Breast epithelium (tissue), 4 donors: ENCODE results near the gene SLC35B4. TPM values are rescaled to one million over a fixed set of nuclear protein-coding genes. Genes with fewer than 3 reads are reported as not detected.

ENCODE experiments used
- DNase-seq, 2 donors: peaks; one replicate each; pipeline ENCODE4 v3.0.0-alpha.2; 2019; ENCODE audit warnings: low spot score in 2 of 2
- H3K27ac ChIP-seq, 2 donors: fragments of 200-600 bp; sonication (generic) in 1 of 2; one replicate each; pipeline ENCODE4 v1.5.1; 2016 to 2019; ENCODE audit warnings: mild to moderate bottlenecking in 1 of 2
- H3K27me3 ChIP-seq, 2 donors: fragments of 200-600 bp; sonication (generic) in 1 of 2; one replicate each; pipeline versions ENCODE4 v1.5.1 to v1.6.0; 2017 to 2019; ENCODE audit warnings: control low read depth in 1 of 2, mild to moderate bottlenecking in 1 of 2
- H3K36me3 ChIP-seq: fragments of 200-600 bp; one replicate; pipeline ENCODE4 v1.5.1; 2019
- H3K4me1 ChIP-seq, 2 donors: fragments of 200-600 bp; sonication (generic); one replicate each; pipeline ENCODE4 v1.5.1; 2016 to 2019; ENCODE audit warnings: control low read depth in 1 of 2
- H3K4me3 ChIP-seq, 3 donors: fragments of 200-600 bp; sonication (generic); 1 replicate in 2 of 3; 2 replicates in 1 of 3; pipeline ENCODE4 v1.5.1; 2016 to 2019; ENCODE audit warnings: mild to moderate bottlenecking in 3 of 3, moderate library complexity in 2 of 3
- H3K9me3 ChIP-seq, 2 donors: fragments of 200-600 bp; sonication (generic) in 1 of 2; one replicate each; pipeline ENCODE4 v1.5.1; 2016 to 2019; ENCODE audit warnings: control low read depth in 1 of 2
- CTCF ChIP-seq, 3 donors: fragments of 450-650 bp; IDR thresholded peaks; one replicate each; pipeline ENCODE4 v1.5.1; 2016 to 2017; ENCODE audit warnings: antibody characterized with exemption in 3 of 3, mild to moderate bottlenecking in 3 of 3, moderate library complexity in 3 of 3
- POLR2A ChIP-seq: fragments of 450-650 bp; IDR thresholded peaks from one replicate; pipeline ENCODE4 v1.6.1; 2016; ENCODE audit warnings: antibody characterized with exemption, mild to moderate bottlenecking, moderate library complexity
- POLR2AphosphoS5 ChIP-seq, 3 donors: sonication (generic); formaldehyde crosslinking; IDR thresholded peaks; one replicate each; pipeline ENCODE4 v1.6.1; 2017; ENCODE audit warnings: antibody characterized with exemption in 3 of 3
- intact Hi-C: fragments of 100-400 bp; cut with DNase I; formaldehyde crosslinking; loops from one replicate; pipeline ENCODE4 v1.15.1; 2023; ENCODE audit warnings: low total_unique reads
- total RNA-seq, 3 donors: library from RNA; depleted of rRNA; stranded (reverse); fragments of >200 nt; gene quantifications; one replicate each; pipeline ENCODE4 v1.1.0, GENCODE V29; 2016

Gene SLC35B4
- total RNA-seq, 3 donors from 2014 or later = 7.3 to 13.8 (median 8.5) TPM

- Histone ChIP-seq H3K4me3 (no peak overlapping the region), H3K9me3 (no peaks in the 10 kb centered on the region), H3K36me3 (no peaks in the 10 kb centered on the region), H3K27ac (no peak overlapping the region), H3K4me1 (no peaks in the 10 kb centered on the region), H3K27me3 (no peaks in the 10 kb centered on the region)
- no peak for DNase-seq
- intact Hi-C loops = no loop called here
- TF ChIP-seq CTCF (IDR thresholded peaks at IDR 0.05) = no peak
Observed at GRCh38 chr7:134287916-134288659, 28.6 kb downstream of the SLC35B4 start.

DNA sequence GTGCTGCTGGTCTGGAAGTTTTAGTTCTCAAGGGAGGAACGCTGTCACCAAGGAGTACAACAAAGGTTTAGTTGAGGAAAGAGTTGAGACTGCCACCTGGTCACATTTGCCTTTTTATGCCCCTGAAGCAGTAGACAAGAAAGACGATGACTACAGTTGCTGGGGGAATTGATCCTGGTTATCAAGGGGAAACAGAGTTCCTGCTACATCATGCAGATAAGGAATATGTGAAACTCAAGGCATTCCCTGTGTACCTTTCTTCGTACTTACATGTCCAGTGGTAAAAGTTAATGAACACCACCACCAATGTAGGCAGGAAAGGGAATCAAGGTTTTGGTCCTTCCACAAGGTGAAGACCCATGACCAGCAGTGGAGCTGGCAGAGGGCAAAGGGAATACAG lies 31.8 kb downstream of the SLC35B4 start:
- no peak overlapping the region for H3K27ac ChIP-seq
- DNase-seq = no peak
- no peaks in the 10 kb centered on the region for H3K4me1 ChIP-seq
- no peak overlapping the region for H3K4me3 ChIP-seq
- no peaks in the 10 kb centered on the region for H3K36me3 ChIP-seq
- intact Hi-C loops = no loop called here
- no peaks in the 10 kb centered on the region for H3K27me3 ChIP-seq
- TF ChIP-seq CTCF (IDR thresholded peaks at IDR 0.05) (no peak), POLR2AphosphoS5 (IDR thresholded peaks at IDR 0.05) (no peak), POLR2A (no peak)
- no peaks in the 10 kb centered on the region for H3K9me3 ChIP-seq

- DNase-seq = no peak
- no peaks in the 10 kb centered on the region for H3K27me3 ChIP-seq
- no peaks in the 10 kb centered on the region for H3K36me3 ChIP-seq
- intact Hi-C loops = no loop called here
- no peaks in the 10 kb centered on the region for H3K9me3 ChIP-seq
- no peaks in the 10 kb centered on the region for H3K4me1 ChIP-seq
- no peak overlapping the region for H3K4me3 ChIP-seq
- TF ChIP-seq POLR2AphosphoS5 (IDR thresholded peaks at IDR 0.05) (no peak), POLR2A (no peak), CTCF (IDR thresholded peaks at IDR 0.05) (no peak)
- H3K27ac ChIP-seq = no peak overlapping the region
Observed at GRCh38 chr7:134284011-134284410, 32.7 kb downstream of the SLC35B4 start.

DNA sequence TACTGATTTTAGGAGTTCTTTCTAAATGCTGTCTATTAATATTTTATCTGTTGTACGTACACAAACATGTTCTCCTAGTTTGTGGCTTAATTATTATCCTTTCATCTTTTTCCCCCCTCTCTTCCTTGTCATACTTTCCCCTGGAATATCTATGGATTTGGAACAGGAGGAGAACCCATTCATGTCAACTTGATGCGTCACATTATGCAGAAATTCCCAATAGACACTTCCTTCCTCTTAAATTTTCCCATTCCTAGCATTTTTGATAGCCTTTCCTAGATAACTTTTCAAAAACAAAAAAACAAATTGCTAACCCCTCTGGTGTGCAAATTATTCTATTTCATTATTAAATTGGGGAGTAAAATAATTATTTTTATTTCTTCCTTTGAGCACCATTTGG lies 36.2 kb downstream of the SLC35B4 start:
- H3K27ac ChIP-seq = no peak overlapping the region
- no peak for DNase-seq
- no peak overlapping the region for H3K4me3 ChIP-seq
- intact Hi-C loops = no loop called here
- TF ChIP-seq POLR2A (no peak), POLR2AphosphoS5 (IDR thresholded peaks at IDR 0.05) (no peak), CTCF (IDR thresholded peaks at IDR 0.05) (no peak)
- no peaks in the 10 kb centered on the region for H3K9me3 ChIP-seq
- H3K4me1 ChIP-seq = no peaks in the 10 kb centered on the region
- H3K27me3 ChIP-seq = no peaks in the 10 kb centered on the region
- H3K36me3 ChIP-seq = no peaks in the 10 kb centered on the region

GRCh38 chr7:134279898-134280297 lies 36.8 kb downstream of the SLC35B4 start:
- H3K36me3 ChIP-seq = no peaks in the 10 kb centered on the region
- intact Hi-C loops = no loop called here
- H3K4me1 ChIP-seq = no peaks in the 10 kb centered on the region
- H3K27me3 ChIP-seq = no peaks in the 10 kb centered on the region
- no peak overlapping the region for H3K27ac ChIP-seq
- TF ChIP-seq CTCF (IDR thresholded peaks at IDR 0.05) (no peak), POLR2AphosphoS5 (IDR thresholded peaks at IDR 0.05) (no peak), POLR2A (no peak)
- H3K4me3 ChIP-seq = no peak overlapping the region
- no peaks in the 10 kb centered on the region for H3K9me3 ChIP-seq
- DNase-seq = no peak
